Nucleus accumbens (tissue), 56 donors: ENCODE measurements around the gene DFFA.
"Not testable (repeated sequence)": the region's sequence is repeated elsewhere in the genome, so short reads cannot be mapped to it uniquely, and the experiment has no call there.

Source experiments
- DNase-seq, 56 donors: peaks; one replicate each; lab custom pipeline; 2025; lab: John Stamatoyannopoulos, UW

Gene DFFA

DNA sequence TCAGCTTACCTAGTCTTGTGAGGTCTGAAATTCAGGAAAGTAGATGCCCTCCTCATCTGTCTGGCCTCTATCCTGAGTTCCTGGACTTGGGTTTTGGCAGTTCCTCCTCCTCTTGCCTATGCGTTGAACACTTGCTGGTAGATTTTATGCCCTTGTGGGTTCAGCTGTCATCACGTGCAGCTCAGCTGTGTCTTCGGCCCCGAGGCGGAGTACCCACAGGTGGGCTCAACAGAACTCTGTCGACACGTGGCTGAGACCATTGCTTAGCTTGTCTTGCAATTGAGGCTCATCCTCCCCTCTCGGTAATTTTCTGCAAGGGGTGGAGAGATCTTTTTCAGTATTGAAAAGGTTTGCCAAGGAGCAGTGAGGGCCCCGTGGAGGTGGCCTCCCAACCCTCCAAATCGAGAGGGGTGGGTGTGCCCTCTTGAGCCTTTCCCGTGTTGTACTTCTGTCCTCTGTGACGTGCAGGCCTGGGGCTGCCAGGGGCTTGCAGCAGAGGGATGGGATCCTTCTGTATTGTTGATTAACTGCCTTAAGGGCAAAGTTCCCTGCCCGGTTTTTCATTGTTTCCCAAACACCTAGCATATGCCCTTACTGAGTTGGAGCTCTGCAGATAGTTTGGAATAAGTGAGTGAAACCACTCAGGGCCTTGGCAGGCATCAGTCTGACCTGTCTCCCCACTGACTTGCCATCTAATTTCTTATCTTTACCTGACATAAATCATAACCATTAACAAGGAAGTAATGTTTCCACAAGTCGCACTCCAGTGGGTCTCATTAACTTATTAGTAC is 39.2 kb downstream of the DFFA start:
- no peak for DNase-seq

DNA sequence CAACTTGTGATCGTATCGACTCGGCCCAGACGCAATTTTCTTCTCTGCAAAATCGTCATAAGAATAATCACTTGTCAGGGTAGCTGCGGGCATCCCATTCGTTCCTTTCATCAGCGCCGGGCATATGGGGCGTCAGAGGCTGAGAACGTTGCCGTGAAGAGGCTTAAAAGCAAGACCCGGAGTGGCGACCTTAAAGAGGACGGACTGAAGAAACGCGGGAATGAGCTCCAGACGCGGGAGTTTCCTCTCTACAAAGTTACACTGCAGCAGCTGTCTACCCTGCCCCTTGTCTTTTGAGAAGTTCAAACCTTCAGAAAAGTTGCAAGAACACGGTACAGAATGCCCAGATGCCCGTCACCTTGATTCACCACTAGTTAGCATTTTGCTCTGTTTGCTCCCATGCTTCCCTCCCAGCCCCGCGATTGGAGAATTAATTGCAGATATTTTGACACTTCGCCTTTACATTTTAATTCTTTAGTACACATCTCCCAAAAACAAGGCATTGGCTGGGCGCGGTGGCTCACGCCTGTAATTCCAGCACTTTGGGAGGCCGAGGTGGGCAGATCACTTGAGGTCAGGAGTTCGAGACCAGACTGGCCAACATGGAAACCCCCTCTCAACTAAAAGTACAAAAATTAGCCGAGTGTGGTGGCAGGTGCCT is 41.1 kb downstream of the DFFA start:
- DNase-seq: peak in 1 of 56 donors; percentile 28

DNA sequence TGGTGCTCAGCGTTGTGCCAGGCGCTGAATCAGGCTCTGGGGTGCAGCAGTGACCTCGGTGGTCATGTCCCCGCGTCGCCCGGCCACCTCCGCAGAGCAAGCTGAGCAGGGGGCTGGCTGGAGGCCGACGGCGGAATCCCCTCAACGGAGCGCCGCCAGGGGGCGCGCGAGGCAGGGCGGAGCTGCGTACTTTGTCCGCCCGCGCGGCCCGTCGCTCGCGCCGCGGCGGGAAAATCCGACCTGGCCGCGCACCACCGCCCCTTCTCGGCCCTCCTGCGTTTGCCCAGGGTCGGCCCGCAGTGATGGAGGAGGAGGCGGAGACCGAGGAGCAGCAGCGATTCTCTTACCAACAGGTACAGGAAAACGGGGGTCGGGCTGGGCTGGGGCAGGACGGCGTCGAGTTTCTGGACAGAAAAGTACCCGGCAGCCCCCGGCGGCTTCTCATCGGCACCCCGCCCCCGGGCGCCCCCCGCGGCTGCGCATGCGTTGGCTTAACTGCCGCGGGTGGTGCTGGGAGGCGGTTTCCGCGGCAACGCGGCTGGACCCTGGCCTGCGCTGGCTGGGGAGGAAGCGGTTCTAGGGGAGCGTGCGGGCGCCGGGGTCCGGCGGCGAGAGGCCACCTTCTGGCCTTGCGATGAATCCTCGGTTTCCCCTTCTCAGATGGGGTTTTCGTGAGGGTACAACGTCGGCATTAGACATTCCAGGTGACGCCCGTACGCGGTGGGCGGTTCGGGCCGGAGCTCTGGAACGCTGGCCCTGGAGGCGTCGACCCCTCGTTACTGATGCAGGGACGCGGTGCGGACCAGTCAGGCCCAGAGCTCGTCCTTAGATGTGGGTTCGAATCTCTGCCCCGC is 41.9 kb downstream of the DFFA start, which contains the start of gene CENPS:
Gene CENPS, plus strand, starts transcription at position 218 of the 854 bp plus-strand sequence. Its CDS starts 85 bp downstream, at position 303.
- DNase-seq: peak in 54 of 56 donors; percentile 24 to 95 (median 84)

DNA sequence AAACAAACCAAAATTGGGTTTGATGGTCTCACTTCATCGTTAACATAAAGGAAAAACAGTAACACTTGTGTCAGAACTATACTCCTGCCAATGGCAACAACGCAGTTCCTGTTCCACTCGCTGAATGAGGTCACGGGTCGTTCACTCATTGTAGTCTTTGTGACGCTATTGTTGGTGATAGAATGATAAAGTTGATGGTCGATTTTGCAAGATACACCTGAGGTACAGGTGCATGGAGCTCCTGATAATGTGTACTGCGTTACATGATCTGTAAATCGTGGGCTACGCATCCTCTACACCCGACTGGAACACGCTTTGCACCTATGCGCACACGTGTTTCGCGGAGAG is 42.5 kb downstream of the DFFA start:
- DNase-seq: peak in 1 of 56 donors; percentile 52

DNA sequence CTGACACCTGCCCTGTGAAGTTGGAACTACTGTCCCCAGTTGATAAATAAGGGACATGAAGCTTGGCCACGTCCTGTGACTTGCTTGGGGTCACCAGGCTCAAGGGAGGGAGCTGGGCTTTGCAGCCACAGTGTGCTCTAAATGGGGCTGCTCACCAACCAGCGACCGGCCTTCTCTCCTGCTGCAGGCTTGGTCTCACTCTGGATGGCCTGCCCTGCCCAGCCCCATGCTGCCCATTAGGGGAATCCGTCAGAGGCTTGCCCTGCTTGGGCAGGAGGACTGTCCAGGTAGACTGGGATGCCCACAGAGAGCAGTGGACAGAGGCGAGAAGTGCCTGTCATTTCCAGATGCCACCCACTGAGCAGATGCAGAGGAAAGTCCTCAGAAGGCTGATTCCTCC is 43.3 kb downstream of the DFFA start:
- no peak for DNase-seq

DNA sequence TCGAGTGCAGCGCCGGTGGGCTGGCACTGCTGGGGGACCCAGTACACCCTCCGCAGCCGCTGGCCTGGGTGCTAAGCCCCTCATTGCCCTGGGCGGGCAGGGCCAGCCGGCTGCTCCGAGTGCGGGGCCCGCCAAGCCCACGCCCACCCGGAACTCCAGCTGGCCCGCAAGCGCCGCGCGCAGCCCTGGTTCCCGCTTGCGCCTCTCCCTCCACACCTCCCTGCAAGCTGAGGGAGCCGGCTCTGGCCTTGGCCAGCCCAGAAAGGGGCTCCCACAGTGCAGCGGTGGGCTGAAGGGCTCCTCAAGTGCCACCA is 45.8 kb downstream of the DFFA start:
- not testable (repeated sequence) for DNase-seq

DNA sequence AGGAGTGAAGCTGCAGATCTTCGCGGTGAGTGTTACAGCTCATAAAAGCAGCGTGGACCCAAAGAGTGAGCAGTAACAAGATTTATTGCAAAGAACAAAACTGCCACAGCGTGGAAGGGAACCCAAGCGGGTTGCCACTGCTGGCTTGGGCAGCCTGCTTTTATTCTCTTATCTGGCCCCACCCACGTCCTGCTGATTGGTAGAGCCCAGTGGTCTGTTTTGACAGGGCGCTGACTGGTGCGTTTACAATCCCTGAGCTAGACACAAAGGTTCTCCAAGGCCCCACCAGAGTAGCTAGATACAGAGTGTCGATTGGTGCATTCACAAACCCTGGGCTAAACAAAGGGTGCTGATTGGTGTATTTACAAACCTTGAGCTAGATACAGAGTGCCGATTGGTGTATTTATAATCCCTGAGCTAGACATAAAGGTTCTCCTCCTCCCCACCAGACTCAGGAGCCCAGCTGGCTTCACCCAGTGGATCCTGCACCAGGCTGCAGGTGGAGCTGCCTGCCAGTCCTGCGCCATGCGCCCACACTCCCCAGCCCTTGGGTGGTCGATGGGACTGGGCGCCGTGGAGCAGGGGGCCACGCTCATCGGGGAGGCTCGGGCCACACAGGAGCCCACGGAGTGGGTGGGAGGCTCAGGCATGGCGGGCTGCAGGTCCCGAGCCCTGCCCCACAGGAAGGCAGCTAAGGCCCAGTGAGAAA is 46.3 kb downstream of the DFFA start:
- DNase-seq: not testable (repeated sequence)

DNA sequence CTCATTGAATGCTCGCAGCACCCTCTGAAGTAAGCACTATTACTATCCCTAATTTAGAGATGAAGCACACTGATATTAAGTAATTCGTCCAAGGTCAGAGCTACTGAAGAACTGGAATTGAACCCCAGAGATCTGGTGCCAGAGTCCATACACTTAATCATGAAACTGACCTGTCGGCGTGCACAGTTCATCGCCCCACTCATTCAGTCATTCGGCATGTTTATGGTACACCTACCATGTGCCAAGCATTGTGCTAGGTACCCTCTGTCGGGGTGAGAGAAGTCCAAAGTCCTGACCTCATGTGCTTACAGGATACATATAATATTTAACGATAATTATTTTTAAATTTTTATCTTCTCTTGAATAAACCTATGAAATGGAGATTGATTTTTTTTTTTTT is 47.7 kb downstream of the DFFA start:
- no peak for DNase-seq

DNA sequence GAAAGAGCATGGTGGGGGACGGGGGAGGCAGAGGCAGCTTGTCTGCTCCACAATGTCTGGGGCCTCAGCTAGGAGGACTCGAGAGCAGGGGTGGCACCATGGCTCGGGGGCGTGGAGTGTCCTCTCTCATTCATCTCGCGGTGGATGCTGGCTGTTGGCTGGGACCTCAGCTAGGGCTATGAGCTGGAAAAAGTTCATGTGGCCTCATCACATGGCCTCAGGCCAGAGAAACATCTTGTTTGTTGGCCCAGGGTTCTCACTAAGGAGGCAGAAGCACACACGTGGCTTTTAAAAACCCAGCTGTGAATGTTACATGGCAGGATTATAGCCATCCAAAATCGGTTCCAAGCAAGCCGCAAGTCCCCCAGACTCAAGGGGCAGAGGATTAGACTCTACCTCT is 48.3 kb downstream of the DFFA start:
- peak in 4 of 56 donors; percentile 3 to 34 (median 10) for DNase-seq

DNA sequence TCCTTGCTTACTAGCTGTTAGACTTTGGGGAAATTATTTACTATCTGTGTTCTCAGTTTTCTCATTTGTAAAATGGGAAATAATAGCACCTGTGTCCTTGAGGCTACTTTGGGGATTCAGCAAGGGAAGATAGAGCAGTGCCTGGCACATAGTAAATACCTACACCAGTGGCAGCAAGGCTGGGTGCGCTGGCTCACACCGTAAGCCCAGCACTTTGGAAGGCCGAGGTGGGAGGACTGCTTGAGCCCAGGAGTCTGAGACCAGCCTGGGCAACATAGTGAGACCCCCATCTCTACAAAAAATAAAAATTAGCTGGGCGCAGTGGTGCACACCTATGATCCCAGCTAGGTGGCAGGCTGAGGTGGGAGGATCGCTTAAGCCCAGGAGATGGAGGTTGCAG is 50.7 kb downstream of the DFFA start:
- no peak for DNase-seq

DNA sequence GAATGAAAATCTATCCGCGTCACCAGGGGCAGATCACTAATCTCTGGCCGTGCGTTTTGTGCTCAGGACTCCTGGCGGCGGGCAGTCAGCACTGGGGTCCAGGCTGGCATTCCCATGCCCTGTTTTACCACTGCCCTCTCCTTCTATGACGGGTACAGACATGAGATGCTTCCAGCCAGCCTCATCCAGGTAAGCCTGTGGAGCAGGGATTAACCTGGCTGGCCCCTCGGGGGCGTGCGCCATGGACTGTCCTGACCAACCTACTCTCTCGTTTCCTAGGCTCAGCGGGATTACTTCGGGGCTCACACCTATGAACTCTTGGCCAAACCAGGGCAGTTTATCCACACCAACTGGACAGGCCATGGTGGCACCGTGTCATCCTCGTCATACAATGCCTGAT is 53.0 kb downstream of the DFFA start:
- no peak for DNase-seq

DNA sequence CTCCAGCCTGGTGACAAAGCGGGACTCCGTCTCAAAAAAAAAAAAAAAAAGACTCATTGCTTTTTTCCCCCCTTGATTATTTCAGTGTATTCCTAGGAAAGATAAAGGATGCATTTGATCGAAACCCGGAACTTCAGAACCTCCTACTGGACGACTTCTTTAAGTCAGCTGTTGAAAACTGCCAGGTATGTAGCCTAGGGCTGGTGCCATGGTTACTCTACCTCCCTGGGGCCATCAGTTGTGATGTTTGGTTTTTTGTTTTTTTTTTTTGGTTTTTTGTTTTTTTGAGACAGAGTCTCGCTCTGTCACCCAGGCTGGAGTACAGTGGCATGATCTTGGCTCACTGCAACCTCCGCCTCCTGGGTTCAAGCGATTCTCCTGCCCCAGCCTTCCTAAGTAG is 53.6 kb downstream of the DFFA start:
- DNase-seq: not testable (repeated sequence)

DNA sequence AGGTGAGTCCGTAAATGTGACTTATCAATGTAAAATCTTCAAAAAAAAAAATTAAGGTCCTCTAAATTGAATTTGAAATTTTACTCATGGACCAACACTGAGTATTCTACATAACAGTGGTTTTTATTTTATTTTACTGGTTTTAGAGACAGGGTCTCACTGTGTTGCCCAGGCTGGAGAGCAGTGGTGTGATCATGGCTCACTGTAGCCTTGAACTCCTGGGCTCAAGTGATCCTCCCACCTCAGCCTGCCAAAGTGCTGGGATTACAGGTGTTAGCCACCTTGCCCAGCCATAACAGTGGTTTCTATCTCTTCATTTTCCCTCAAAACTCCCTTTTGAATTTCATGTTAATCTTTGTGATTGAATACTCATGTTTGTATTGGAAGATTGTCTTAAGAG is 56.4 kb downstream of the DFFA start:
- DNase-seq: not testable (repeated sequence)

DNA sequence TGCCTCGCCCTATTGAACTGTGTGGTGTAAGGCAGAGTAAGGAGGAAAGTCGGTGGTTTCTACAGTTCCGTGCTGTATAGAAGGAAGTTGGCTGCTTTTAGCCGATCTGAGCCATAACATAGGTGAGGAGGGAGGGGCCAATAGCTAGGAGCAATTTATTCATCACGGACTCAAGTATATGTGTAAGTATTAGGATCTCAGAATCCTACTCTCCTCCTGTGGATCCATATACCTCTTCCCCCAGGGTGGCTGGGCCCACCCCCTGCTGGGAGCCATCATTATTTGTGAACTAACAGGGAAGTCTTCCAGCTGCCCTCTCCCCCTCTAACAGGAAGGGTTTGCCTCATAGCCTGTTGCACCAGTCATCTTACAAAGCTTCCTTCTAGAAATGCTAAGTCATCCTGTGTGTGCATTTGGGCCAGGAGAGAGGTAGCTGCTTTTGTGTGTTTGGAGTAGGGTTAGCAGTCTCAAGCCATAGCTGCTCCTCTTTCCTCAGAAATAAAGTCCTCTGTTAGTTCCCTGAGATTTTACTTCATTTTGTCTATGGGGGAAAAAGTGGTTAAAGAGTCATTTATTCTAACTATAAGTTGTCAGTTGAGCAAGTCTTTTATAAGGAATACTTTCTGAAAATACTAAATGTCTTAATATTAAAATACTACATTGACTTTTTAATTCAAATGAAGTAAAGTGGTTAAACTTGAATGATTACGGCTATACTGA is 57.0 kb downstream of the DFFA start:
- peak in 3 of 56 donors; percentile 2 to 7 (median 2) for DNase-seq

DNA sequence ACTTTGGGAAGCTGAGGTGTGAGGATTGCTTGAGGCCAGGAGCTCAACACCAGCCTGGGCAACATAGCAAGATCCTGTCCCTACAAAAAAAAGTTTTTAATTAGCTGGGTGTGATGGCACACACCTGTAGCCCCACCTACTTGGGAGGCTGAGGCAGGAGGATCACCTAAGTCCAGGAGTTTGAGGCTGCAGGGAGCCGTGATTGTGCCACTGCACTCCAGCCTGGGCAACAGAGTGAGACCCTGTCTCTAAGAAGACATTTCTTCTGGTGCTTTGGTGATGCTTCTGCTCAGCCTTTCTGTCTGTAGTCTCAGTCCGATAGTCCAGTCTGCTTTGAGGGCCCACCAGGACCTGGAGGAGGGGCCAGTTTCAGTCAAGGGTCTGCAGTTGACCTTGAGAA is 65.1 kb downstream of the DFFA start:
- no peak for DNase-seq
